H54 (cell line): ENCODE results near the gene POM121L12.

ENCODE experiments used
- DNase-seq: peaks from one replicate; pipeline ENCODE4 v3.0.0; 2011; ENCODE audit warnings: low spot score, mixed read lengths; ENCODE audit not compliant: insufficient read length
- FAIRE-seq: peaks from 3 replicates; lab custom pipeline; 2011; peaks lifted over from hg19 to GRCh38; lab: Jason Lieb, UNC
- POLR2A ChIP-seq: IDR thresholded peaks from 2 replicates; pipeline ENCODE4 v1.6.1; 2011; ENCODE audit warnings: low read depth, mild to moderate bottlenecking, low read length

Gene POM121L12

DNA sequence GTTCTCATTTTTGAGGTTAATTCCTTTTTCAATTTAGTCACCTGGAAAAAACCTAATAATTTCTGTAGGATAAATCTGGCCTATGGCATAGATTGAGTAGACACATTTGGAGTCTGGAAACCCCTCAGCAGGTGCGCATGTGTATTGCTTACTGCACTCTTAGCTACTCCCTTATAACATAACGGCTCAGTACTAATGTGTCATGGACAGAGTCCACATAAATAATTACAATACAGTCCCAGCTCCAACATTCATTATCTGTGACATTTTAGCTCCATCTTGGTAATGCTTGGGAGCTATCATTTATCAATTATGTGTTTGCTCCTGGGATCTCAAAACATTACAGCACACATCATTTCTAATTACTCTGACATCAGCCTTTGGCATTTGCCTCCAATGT is 33.2 kb downstream of the POM121L12 start:
- no peak for TF ChIP-seq POLR2A
- no peak for FAIRE-seq

DNA sequence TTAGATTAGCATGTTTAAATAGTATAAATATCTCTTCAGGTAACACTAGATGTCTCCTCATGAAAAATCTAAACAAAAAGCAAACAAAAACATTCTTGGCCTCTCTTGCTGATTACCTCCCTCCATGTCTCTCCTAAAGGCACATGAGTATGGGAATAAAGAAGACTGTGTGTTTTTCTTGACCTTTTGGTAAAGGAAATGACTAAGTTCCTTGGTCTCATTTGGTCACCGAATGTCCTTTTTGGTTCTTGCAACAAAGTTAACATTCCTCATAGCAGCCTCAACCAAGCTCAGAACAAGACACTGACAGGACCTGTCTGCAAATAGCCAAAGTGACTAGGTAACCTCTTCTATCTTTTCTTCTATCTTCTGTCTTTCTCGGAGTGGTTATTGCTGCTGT is 35.5 kb downstream of the POM121L12 start:
- no peak for TF ChIP-seq POLR2A
- no peak for DNase-seq
- peak; percentile 60 for FAIRE-seq

More for the DNA sequence above, 33.2 kb downstream of the POM121L12 start:
- no peak for DNase-seq
